ENCODE data around the gene ALDH3B2.
"Not testable (repeated sequence)": the region's sequence is repeated elsewhere in the genome, so short reads cannot be mapped to it uniquely, and the experiment has no call there.

Gene ALDH3B2

DNA sequence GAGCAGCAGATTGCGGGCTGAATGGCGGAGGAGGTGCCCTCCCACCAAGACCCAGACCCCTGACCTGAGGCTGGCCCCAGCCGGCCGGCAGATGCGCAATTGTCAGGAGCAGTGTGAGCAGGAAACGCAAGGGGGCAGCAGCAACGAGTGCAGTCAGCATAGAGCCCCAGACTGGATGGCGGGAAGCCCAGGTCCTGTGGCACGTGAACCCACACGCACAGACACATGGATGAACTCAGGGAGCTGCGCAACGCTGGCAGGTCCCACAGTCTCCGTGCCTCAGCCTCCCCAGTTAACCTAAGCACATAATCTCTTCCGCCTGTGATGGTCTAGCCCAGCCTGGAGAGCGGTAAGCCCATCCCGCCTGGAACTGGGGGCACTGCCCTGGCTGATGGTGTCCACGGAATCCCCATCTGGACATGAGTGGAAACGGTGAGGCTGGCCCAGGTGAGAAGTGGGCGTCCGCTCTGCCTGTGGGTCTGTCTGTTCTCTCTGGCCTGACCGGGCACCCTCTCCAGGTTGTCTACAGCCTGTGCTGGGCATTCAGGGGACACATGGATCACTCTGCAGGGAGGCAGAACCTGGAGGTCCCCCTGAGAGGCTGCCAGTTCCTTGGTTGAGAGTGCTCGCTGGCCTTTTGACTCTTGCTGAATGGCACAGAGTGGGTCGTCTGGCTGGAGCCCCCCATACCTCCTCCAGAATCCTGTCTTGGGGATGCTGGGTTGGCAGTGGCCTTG, 34.2 kb downstream of the ALDH3B2 start:
- Histone ChIP-seq H3K4me3 (ENCODE audit: low read depth, low read length) (no peak overlapping the region), H3K36me3 (ENCODE audit: control insufficient read depth, insufficient read depth, low read length) (no peaks in the 10 kb centered on the region), H3K9ac (ENCODE audit: low read length) (no peak overlapping the region)

DNA sequence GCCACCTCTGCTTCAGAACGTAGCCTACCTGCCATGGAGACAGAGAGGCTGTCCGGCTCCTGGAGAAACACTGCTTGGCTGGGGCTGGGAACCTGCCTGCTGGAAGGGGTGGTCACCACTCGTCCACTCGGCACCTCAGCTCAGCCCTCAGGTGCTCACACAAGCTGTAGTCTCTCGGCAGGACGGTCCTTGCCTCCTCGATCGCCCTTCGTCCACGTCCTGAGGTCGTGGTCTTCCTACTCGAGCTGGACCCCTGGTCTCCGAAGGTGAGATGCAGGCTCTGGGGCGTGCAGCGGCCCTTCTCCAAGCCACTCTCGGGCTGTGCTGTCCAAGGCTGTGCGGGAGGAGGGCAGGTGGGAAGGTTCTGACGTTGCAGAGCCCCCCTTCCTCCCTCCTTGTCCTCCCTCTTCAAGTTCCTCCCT, 35.0 kb downstream of the ALDH3B2 start, which contains the start of gene TBX10:
TSS of gene TBX10 (minus strand) at position 326 of the 422 bp plus-strand sequence. CDS start at position 35, 291 bp downstream.
- peaks cover 40% of the 10 kb centered on the region for H3K27me3 ChIP-seq (ENCODE audit: control insufficient read depth, insufficient read depth, low read length)
- H3K4me3 ChIP-seq (ENCODE audit: low read depth, low read length) = no peak within 1 kb of the TSS
- no peak within 1 kb of the TSS for H3K9ac ChIP-seq (ENCODE audit: low read length)
- no peak within 1 kb of the TSS for H3K27ac ChIP-seq (ENCODE audit: low read depth, low read length)
- H3K9me3 ChIP-seq (ENCODE audit: control insufficient read depth, insufficient read depth, low read depth, low read length) = no peaks in the 10 kb centered on the region
- 0 out of 2 replicates have a peak, but pooled peaks cover 3% of the 10 kb centered on the region for H3K4me1 ChIP-seq (ENCODE audit: control insufficient read depth, insufficient read depth, low read length)
- H3K36me3 ChIP-seq (ENCODE audit: control insufficient read depth, insufficient read depth, low read length) = no peaks in the 10 kb centered on the region

More for the DNA sequence above, 34.2 kb downstream of the ALDH3B2 start:
- H3K9me3 ChIP-seq (ENCODE audit: control insufficient read depth, insufficient read depth, low read depth, low read length) = no peaks in the 10 kb centered on the region
- no peak overlapping the region for H3K27ac ChIP-seq (ENCODE audit: low read depth, low read length)
- peaks cover 40% of the 10 kb centered on the region for H3K27me3 ChIP-seq (ENCODE audit: control insufficient read depth, insufficient read depth, low read length)
- H3K4me1 ChIP-seq (ENCODE audit: control insufficient read depth, insufficient read depth, low read length) = no peaks in the 10 kb centered on the region

DNA sequence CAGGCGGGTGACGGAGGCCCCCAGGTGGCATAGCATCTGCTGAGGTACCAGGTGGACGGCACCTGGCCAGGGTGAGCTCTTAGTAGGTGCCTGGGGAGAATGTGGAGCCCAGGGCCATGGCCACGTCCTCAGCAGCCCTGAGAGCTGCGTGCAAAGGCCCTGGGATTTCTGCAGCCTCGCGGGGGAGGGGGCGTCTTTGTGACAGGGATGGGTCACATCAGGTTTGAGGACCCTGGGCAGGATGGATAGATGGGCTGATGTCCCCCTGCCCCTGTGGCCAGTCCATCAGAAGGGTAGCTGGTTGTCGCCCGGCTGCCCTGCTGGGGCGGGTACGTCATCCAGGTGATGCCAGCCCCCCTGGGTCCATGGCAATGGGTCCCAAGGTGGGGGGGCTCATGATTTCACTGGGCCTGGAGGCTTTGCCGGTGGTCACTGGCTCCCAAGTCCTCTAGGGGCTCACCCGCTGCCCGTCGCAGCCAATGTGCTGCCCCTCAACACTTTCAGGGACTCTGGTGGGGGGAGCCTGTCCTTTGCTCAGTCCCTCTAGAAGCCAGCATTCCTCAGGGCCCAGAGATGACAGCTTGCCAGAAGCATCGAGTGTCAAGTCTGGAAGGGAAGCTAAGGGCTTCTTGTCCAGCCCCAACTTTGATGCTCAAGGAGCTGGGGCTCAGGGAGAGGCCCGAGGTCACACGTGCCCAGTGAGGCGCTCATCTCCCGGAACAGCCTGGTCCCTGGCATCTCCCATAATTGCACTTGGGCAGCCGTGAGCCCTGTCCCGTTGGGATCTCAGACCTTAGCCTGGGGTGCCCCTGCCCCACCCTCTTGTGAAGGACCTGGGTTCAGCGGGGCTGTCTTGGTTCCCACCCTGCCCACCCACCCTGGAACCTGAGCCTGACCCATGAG, 35.6 kb downstream of the ALDH3B2 start:
- no peaks in the 10 kb centered on the region for H3K9me3 ChIP-seq (ENCODE audit: control insufficient read depth, insufficient read depth, low read depth, low read length)
- H3K9ac ChIP-seq (ENCODE audit: low read length) = no peak overlapping the region
- H3K27me3 ChIP-seq (ENCODE audit: control insufficient read depth, insufficient read depth, low read length) = peaks cover 40% of the 10 kb centered on the region
- H3K27ac ChIP-seq (ENCODE audit: low read depth, low read length) = no peak overlapping the region
- H3K4me1 ChIP-seq (ENCODE audit: control insufficient read depth, insufficient read depth, low read length) = 0 out of 2 replicates have a peak, but pooled peaks cover 3% of the 10 kb centered on the region
- no peak overlapping the region for H3K4me3 ChIP-seq (ENCODE audit: low read depth, low read length)
- H3K36me3 ChIP-seq (ENCODE audit: control insufficient read depth, insufficient read depth, low read length) = no peaks in the 10 kb centered on the region

- H3K27ac ChIP-seq (ENCODE audit: low read depth, low read length); H3K36me3 ChIP-seq (ENCODE audit: control insufficient read depth, insufficient read depth, low read length); H3K9ac ChIP-seq (ENCODE audit: low read length); H3K4me1 ChIP-seq (ENCODE audit: control insufficient read depth, insufficient read depth, low read length); H3K9me3 ChIP-seq (ENCODE audit: control insufficient read depth, insufficient read depth, low read depth, low read length); H3K4me3 ChIP-seq (ENCODE audit: low read depth, low read length): not testable (repeated sequence)
- peaks cover 38% of the 10 kb centered on the region for H3K27me3 ChIP-seq (ENCODE audit: control insufficient read depth, insufficient read depth, low read length)
Measured at GRCh38 chr11:67637441-67637840, 37.0 kb downstream of the ALDH3B2 start.

GRCh38 chr11:67636962-67637361, 37.5 kb downstream of the ALDH3B2 start:
- Histone ChIP-seq H3K4me1 (ENCODE audit: control insufficient read depth, insufficient read depth, low read length) (peaks cover 7% of the 10 kb centered on the region; the same call in 1 of the 2 replicates), H3K36me3 (ENCODE audit: control insufficient read depth, insufficient read depth, low read length) (no peaks in the 10 kb centered on the region), H3K27me3 (ENCODE audit: control insufficient read depth, insufficient read depth, low read length) (peaks cover 34% of the 10 kb centered on the region), H3K9me3 (ENCODE audit: control insufficient read depth, insufficient read depth, low read depth, low read length) (no peaks in the 10 kb centered on the region), H3K4me3 (ENCODE audit: low read depth, low read length) (no peak overlapping the region), H3K27ac (ENCODE audit: low read depth, low read length) (no peak overlapping the region), H3K9ac (ENCODE audit: low read length) (no peak overlapping the region)

DNA sequence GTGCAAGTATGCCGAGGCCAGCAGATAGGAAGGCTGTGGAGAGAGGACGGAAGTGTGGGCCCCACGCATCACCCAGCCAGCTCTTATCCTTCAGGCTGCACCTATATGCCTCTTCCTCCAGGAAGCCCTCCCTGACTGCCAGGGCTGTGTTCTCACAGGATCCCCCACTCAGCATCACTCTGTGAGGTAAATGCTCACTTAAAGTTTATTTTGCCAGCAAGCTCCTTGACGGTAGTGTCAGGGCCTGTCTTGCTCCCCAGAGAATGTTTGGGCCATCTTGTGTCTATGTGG, 39.2 kb downstream of the ALDH3B2 start:
- Histone ChIP-seq H3K27me3 (ENCODE audit: control insufficient read depth, insufficient read depth, low read length) (peaks cover 17% of the 10 kb centered on the region), H3K9ac (ENCODE audit: low read length) (no peak overlapping the region), H3K27ac (ENCODE audit: low read depth, low read length) (no peak overlapping the region), H3K4me1 (ENCODE audit: control insufficient read depth, insufficient read depth, low read length) (peaks cover 19% of the 10 kb centered on the region), H3K36me3 (ENCODE audit: control insufficient read depth, insufficient read depth, low read length) (no peaks in the 10 kb centered on the region), H3K9me3 (ENCODE audit: control insufficient read depth, insufficient read depth, low read depth, low read length) (no peaks in the 10 kb centered on the region), H3K4me3 (ENCODE audit: low read depth, low read length) (no peak overlapping the region)

DNA sequence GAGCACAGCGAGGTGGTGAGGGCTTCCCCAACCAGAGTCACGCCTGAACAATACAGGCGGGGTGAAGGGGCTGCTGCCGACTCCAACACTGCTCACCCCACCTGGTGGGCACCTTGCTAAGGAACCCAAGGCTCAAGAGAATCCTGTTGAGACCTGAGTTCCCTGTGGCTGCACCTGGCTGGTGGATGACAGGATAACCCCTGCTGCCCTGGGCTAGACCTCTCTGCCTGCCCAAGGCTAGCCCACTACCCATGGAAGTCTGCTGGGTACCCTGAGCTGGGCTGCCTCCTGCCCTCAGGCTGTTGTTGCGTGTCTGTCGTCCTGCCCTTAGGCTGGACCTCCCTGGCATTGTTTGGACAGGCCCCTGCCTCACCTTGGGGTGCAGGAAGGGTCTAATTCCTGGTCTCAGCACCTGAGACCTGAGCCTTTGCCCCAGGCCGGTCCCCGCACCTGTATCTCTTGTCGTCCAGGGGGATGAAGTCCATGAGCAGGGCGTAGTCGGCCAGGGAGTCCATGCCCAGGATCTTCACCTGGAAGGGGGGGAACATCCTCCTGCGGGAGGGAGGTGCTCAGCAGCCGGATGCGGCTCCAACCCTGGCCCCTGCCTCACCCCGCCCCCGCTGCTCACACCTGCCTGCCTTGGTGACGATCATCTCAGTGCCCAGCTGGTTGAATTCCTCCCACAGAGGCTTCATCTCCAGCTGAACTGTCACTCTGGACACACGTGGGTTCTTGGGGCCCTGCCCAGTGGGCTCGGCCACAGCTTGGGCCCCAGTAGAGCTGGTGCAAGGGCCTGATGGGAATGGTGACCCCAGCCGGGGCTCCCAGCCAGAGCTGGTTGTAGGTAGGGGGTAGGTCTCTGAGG, 39.8 kb downstream of the ALDH3B2 start:
- Histone ChIP-seq H3K27me3 (ENCODE audit: control insufficient read depth, insufficient read depth, low read length) (peaks cover 12% of the 10 kb centered on the region), H3K4me1 (ENCODE audit: control insufficient read depth, insufficient read depth, low read length) (peaks cover 19% of the 10 kb centered on the region), H3K9me3 (ENCODE audit: control insufficient read depth, insufficient read depth, low read depth, low read length) (no peaks in the 10 kb centered on the region), H3K27ac (ENCODE audit: low read depth, low read length) (no peak overlapping the region), H3K36me3 (ENCODE audit: control insufficient read depth, insufficient read depth, low read length) (no peaks in the 10 kb centered on the region), H3K4me3 (ENCODE audit: low read depth, low read length) (no peak overlapping the region), H3K9ac (ENCODE audit: low read length) (no peak overlapping the region)

GRCh38 chr11:67633758-67634365, 40.6 kb downstream of the ALDH3B2 start:
- peaks cover 22% of the 10 kb centered on the region for H3K4me1 ChIP-seq (ENCODE audit: control insufficient read depth, insufficient read depth, low read length)
- H3K36me3 ChIP-seq (ENCODE audit: control insufficient read depth, insufficient read depth, low read length) = no peaks in the 10 kb centered on the region
- H3K27ac ChIP-seq (ENCODE audit: low read depth, low read length) = no peak overlapping the region
- H3K27me3 ChIP-seq (ENCODE audit: control insufficient read depth, insufficient read depth, low read length) = peaks cover 4% of the 10 kb centered on the region; the same call in 1 of the 2 replicates
- no peaks in the 10 kb centered on the region for H3K9me3 ChIP-seq (ENCODE audit: control insufficient read depth, insufficient read depth, low read depth, low read length)
- no peak overlapping the region for H3K9ac ChIP-seq (ENCODE audit: low read length)
- H3K4me3 ChIP-seq (ENCODE audit: low read depth, low read length) = no peak overlapping the region

DNA sequence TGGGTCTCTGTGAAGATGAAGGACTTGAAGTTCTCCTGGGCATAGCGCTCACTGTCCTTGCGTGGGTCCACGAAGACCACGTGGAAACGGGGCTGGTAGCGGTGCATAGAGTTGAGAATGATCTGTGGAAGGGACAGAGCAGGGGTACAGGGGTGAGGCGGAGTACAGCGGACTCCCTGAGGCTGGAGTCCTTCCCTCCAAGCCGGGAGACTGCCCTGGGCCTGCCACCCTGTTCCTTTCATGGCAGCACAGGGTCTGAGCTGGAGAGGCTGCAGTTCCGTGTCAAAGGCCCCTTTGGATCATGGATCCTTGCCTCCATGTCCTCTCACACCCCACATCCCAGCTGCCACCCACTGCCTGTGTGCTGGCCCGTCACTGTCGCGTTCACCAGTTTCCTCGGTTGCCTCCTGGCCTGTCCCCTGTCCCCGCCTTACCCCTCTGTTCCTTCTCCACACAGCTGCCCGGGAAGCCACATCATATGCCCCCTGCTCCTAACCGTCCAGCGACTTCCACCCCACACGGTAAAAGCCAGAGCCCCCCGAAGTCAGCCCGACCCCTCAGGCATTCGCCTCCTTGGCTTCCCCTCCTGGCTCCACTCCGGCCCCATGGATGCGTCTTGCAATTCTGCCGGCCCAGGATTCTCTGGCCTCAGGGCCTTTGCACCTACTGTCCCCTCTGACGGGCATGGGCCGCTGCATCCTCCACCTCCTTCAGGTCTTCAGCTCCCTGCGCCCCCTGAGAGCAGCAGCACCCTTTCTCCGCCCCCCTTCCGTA, 41.3 kb downstream of the ALDH3B2 start:
- Histone ChIP-seq H3K36me3 (ENCODE audit: control insufficient read depth, insufficient read depth, low read length) (no peaks in the 10 kb centered on the region), H3K4me1 (ENCODE audit: control insufficient read depth, insufficient read depth, low read length) (peaks cover 28% of the 10 kb centered on the region), H3K27me3 (ENCODE audit: control insufficient read depth, insufficient read depth, low read length) (no peaks in the 10 kb centered on the region), H3K9me3 (ENCODE audit: control insufficient read depth, insufficient read depth, low read depth, low read length) (no peaks in the 10 kb centered on the region), H3K4me3 (ENCODE audit: low read depth, low read length) (no peak overlapping the region), H3K9ac (ENCODE audit: low read length) (no peak overlapping the region), H3K27ac (ENCODE audit: low read depth, low read length) (no peak overlapping the region)
